ENCODE measurements around the gene NBPF14. TPM values are rescaled to one million over a fixed set of nuclear protein-coding genes. Genes with fewer than 3 reads are reported as not detected.

The NBPF14 gene
- 41.6 and 42.3 TPM in 2 replicates for total RNA-seq

GRCh38 chr1:148595911-148596310 is at the start of gene NBPF14:
Gene NBPF14 (minus strand): TSS chr1:148596011. CDS start chr1:148595717, 294 bp downstream.

GRCh38 chr1:148483029-148483428 is 112.8 kb downstream of the NBPF14 start, which contains the start of gene PPIAL4G:
Gene PPIAL4G (minus strand): TSS chr1:148483302. CDS start chr1:148483252, 50 bp downstream.

Other genes with a start within 250 kb of the NBPF14 start
- not detected in 2 replicates for gene PPIAL4G, start 112.7 kb downstream of the NBPF14 start, total RNA-seq
- gene NUDT4B, start 152.8 kb upstream of the NBPF14 start, total RNA-seq = 7.3 and 29.7 TPM in 2 replicates
- gene PDE4DIP, start 248.4 kb upstream of the NBPF14 start, total RNA-seq = 104 and 212 TPM in 2 replicates

Measured in regular cardiac myocyte (primary cell).